Epithelial cell of esophagus (primary cell): Measurements from ENCODE around the gene GORASP1.

Source experiments
- DNase-seq: peaks from one replicate; pipeline ENCODE4 v3.0.0; 2010; ENCODE audit warnings: low read depth
- H3K4me3 ChIP-seq: 2 replicates; pipeline ENCODE4 v1.5.1; 2011; ENCODE audit warnings: mild to moderate bottlenecking, low read length, control low read depth
- CTCF ChIP-seq: IDR thresholded peaks from 2 replicates; pipeline ENCODE4 v1.5.1; 2011; ENCODE audit warnings: low read depth, mild to moderate bottlenecking, low read length, control low read depth, inconsistent platforms; ENCODE audit not compliant: insufficient read depth; ENCODE audit errors: missing control alignments

The GORASP1 gene

DNA sequence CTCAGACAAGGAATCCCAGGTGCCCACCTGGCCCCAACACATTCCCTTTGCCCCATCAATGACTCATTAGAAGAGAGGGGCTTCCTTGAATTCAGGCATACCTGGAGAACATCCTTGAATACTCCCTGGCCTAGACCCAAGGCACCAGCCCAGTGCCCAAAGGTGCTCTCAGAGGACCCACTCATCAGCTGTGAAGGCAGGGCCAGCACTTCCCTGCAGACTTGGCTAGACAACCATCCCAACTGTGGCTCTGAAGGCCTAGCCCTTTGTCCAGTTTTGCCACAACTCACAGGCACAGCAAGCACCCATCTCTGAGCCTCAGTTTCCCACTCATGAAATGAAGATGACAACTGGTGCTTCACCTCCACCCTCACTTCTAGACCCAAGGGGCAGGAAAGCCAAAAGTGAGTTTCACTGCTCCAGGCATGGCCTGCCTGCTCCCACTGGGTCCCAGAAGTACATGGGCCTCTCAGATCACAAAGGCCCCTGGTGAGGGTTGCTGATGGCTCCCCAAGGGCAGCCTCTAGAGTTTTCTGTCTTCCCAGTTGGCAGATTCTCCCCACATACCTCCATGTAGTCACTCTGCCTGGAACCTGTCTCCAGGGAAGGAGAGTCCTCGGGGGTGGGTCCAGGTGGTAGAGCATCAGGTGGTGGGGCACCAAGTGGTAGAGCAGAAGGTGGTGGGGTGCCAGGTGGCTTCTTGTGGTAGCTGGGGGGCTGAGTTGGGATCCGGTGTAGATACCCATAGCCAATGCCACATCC, 7.5 kb downstream of the GORASP1 start:
- TF ChIP-seq CTCF: no peak
- no peak overlapping the region for H3K4me3 ChIP-seq
- DNase-seq: no peak

- no peak overlapping the region for H3K4me3 ChIP-seq
- TF ChIP-seq CTCF: no peak
- no peak for DNase-seq
These were observed 8.2 kb downstream of the GORASP1 start for GRCh38 chr3:39099242-39099641.

- TF ChIP-seq CTCF: no peak
- no peak for DNase-seq
- no peak overlapping the region for H3K4me3 ChIP-seq
These were observed 8.9 kb downstream of the GORASP1 start for GRCh38 chr3:39098473-39099000.

GRCh38 chr3:39097716-39098472, 9.5 kb downstream of the GORASP1 start:
- no peak for DNase-seq
- no peak overlapping the region for H3K4me3 ChIP-seq

DNA sequence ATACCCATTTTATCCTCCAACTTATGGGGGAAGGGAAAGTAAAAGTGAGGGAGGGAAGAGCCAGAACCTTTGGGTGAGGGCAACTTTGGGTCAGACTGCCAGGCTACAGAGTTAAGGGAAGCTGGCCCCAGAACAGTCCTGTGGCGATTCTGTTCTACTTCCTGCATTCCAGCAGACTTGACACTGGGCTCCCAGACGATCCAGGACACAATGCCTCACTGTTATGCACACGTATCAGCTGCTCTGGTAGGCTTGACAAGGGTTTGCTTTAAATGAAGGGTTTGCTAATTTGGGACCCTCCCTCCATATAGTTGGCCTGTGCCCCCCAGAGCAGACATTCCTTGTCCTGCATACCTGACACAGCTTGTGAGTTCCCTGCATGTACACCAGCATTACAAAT, 10.7 kb downstream of the GORASP1 start:
- TF ChIP-seq CTCF: no peak
- no peak for DNase-seq
- H3K4me3 ChIP-seq: no peak overlapping the region

More at GRCh38 chr3:39097716-39098472, 9.5 kb downstream of the GORASP1 start:
- TF ChIP-seq CTCF: no peak

DNA sequence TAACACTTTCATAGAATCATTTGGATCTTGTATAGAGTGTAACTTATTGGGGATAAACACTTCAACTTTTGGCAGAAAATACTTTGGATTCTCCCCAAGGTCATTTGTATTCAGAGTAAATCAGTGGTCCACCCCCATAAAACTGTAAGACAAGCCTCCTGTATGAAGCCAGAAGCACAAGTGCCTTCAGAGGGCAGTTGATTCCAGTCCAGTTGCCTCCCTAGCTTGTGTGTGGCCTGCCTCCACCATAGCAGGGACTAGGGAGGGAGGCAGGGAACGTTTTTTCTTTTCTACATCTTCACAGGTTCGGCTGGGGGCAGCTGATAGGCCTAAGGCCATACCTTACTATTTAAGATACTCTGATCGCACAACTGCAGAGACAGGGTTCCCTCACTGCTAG, 11.6 kb downstream of the GORASP1 start:
- no peak for TF ChIP-seq CTCF
- H3K4me3 ChIP-seq: no peak overlapping the region
- DNase-seq: no peak
